WTC11 (cell line): ENCODE data around the gene CDCA5.

Experiments used
- ATF6 ChIP-seq: sonication (generic); formaldehyde crosslinking; IDR thresholded peaks from 2 replicates; pipeline ENCODE4 v1.8.1; 2023; ENCODE audit warnings: mild to moderate bottlenecking, missing genetic modification reagents
- CTCF ChIP-seq: fragments of 200-600 bp; IDR thresholded peaks from 2 replicates; pipeline ENCODE4 v1.8.0; 2022; ENCODE audit warnings: antibody characterized with exemption
- NFE2L1 ChIP-seq: sonication (generic); formaldehyde crosslinking; IDR thresholded peaks from 2 replicates; pipeline ENCODE4 v1.8.1; 2023; ENCODE audit warnings: missing genetic modification reagents
- SMAD4 ChIP-seq: sonication (generic); formaldehyde crosslinking; IDR thresholded peaks from 2 replicates; pipeline ENCODE4 v1.8.0; 2022; ENCODE audit warnings: mild to moderate bottlenecking, missing genetic modification reagents
- ZBTB43 ChIP-seq: sonication (generic); formaldehyde crosslinking; IDR thresholded peaks from 2 replicates; pipeline ENCODE4 v1.8.1; 2023; ENCODE audit warnings: mild to moderate bottlenecking, missing genetic modification reagents
- ZNF121 ChIP-seq: sonication (generic); formaldehyde crosslinking; IDR thresholded peaks from 2 replicates; pipeline ENCODE4 v1.8.0; 2023; ENCODE audit warnings: missing genetic modification reagents
- ZNF219 ChIP-seq: sonication (generic); formaldehyde crosslinking; IDR thresholded peaks from 2 replicates; pipeline ENCODE4 v1.8.0; 2023; ENCODE audit warnings: missing genetic modification reagents, mild to moderate bottlenecking, borderline replicate concordance
- TF ChIP-seq, protein P1 (sequence below): sonication (generic); formaldehyde crosslinking; IDR thresholded peaks from 2 replicates; pipeline ENCODE4 v1.8.0; 2022; ENCODE audit warnings: mild to moderate bottlenecking, missing genetic modification reagents

- TF ChIP-seq, protein P1, sequence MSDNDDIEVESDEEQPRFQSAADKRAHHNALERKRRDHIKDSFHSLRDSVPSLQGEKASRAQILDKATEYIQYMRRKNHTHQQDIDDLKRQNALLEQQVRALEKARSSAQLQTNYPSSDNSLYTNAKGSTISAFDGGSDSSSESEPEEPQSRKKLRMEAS (CRISPR knock-in tag), result no peak
- TF ChIP-seq ZBTB43 (CRISPR knock-in tag), result no peak
- no peak for TF ChIP-seq CTCF
- TF ChIP-seq ZNF219, result no peak
- no peak for TF ChIP-seq SMAD4 (CRISPR knock-in tag)
- no peak for TF ChIP-seq ZNF121 (CRISPR knock-in tag)
- no peak for TF ChIP-seq ATF6 (CRISPR knock-in tag)
- TF ChIP-seq NFE2L1 (CRISPR knock-in tag), result no peak
Observed at GRCh38 chr11:65084598-65085375, 947 bp upstream of the CDCA5 start.
